GM18951 (cell line): ENCODE measurements around the gene GRP.
"Not testable (repeated sequence)": the region's sequence is repeated elsewhere in the genome, so short reads cannot be mapped to it uniquely, and the experiment has no call there.

ENCODE experiments used
- POLR2A ChIP-seq: IDR thresholded peaks from 4 replicates; pipeline ENCODE4 v1.6.1; 2011; ENCODE audit warnings: mild to moderate bottlenecking; ENCODE audit not compliant: insufficient read length, insufficient read depth; ENCODE audit errors: extremely low read depth
- in situ Hi-C: fragments of 300-500 bp; cut with MboI; formaldehyde crosslinking; loops from one replicate; pipeline ENCODE4 v1.12.0; 2022; ENCODE audit warnings: low sequenced_read_pairs, mixed read lengths, inconsistent platforms; ENCODE audit not compliant: unreplicated experiment

The GRP gene

DNA sequence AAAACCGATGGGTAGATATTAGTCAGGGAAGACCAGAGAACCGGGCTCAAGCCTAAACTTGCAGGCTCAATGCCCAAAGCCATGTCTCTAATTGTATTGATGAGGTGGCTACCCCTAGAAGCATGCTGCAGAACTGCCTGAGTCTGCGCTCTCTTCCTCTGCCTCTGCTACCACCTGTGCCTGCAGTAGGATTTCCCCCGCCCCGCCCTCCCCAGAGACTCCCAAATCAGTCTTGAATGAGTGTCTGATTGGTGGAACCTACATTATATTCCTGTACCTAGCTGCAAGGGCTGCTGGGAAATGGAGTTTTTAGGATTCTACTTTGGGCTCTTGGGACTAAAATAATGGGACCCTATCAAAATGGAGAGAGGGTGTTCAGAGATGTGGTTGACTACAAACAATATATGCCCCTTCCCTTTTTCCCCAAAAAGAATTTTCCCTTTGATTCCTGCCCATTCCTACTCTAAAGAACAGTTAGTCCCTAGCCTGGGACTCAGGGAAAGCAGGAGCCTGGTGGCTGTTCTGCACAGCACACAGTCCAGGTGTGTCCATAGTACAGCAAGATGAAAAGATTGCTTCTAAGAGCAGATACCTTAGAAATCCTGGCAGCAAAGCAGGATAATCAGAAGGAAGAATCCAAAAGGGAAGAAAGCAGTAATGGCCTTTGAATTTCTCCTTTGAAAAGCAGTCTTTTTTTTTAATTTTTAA lies 12.5 kb downstream of the GRP start:
- TF ChIP-seq POLR2A, result no peak
- in situ Hi-C loops, result no loop called here

DNA sequence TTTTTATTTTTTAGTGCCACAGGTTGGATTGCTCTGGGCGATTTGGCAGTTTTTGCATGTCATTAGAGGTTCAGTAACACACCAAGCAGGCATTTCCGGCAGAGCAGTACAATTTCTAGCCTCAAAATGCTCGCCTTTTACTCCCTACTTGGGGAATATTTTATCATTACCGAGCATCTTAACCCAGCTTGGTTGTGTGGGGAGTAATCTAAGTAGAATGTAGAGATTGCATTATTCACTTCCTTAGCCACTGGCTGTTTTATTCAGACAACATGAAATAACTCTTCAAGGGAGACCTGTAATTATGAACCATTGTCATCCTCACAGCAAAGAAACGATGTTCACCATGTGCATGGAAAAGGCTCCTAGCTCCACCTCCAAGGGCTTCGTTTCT lies 13.1 kb downstream of the GRP start:
- no peak for TF ChIP-seq POLR2A
- in situ Hi-C loops, result no loop called here

DNA sequence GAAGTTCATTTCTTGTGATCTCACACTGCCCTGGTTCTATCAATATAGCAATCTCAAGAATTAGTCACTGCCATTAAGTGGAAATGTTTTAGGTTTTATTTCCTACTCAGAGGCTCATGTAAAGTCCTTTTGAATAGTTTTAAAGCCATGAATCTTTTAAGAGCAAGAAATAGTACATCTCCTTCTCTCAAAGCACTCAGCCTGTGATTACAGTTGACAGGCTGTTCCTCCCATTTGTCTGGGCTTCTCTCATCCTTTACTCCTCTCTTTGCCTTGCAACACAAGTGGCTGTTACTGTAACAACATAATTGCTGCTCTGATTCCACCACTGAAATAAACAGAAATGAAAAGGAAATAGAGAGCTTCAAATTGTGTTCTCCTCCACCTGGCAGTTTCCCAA lies 18.4 kb downstream of the GRP start:
- TF ChIP-seq POLR2A, result no peak
- in situ Hi-C loops, result no loop called here

DNA sequence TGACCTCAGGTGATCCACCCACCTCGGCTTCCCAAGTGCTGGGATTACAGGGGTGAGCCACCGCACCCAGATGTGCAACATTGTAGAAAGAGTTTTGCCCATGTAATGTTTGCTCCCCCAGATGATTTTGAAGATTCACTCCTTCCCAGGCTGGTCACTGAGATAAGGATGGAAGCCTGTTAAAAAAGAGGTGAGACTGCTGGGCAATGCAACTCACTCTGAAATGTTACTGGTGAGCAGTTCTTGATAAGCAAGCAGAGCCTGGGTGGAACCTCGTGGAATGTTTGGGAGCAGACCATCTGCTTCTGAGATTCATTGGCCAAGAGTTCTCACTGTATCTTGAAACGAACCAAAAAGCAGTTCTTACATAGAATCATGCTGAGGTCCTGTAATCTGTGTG lies 19.7 kb downstream of the GRP start:
- in situ Hi-C loops, result no loop called here
- TF ChIP-seq POLR2A, result no peak

DNA sequence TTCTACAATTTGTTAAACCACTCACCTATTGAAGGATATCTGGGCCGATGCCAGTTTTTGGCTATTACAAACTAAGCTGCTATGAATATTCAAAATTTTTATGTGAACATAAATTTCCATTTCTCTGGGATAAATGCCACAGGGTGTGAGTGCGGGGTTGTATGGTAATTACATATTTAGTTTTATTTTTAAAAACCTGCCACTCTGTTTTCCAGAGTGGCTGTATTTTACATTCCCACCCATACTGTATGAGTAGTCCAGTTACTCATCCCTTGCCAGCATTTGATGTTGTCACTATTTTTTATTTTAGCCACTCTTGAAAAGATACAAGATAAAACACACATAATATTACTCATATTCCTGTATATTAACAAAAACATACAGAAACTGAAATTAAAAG lies 22.9 kb downstream of the GRP start:
- no peak for TF ChIP-seq POLR2A
- in situ Hi-C loops, result no loop called here

DNA sequence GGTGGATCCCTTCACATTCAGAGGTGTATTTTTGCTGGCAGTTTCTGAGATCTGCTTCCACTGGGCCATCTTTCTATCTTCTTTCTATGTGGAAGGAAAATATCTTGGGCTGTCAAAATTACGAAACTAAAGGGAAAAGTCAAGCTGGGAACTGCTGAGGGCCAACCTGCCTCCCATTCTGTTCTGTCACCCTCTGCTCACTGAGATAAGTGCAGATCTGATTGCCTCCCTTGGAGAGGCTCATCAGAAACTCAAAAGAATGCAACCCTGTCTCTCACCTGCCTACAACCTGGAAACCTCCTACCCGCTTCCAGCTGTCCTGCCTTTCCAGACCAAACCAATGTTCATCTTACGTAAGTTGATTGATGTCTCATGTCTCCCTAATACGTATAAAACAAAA lies 26.8 kb downstream of the GRP start:
- no peak for TF ChIP-seq POLR2A
- in situ Hi-C loops, result no loop called here

DNA sequence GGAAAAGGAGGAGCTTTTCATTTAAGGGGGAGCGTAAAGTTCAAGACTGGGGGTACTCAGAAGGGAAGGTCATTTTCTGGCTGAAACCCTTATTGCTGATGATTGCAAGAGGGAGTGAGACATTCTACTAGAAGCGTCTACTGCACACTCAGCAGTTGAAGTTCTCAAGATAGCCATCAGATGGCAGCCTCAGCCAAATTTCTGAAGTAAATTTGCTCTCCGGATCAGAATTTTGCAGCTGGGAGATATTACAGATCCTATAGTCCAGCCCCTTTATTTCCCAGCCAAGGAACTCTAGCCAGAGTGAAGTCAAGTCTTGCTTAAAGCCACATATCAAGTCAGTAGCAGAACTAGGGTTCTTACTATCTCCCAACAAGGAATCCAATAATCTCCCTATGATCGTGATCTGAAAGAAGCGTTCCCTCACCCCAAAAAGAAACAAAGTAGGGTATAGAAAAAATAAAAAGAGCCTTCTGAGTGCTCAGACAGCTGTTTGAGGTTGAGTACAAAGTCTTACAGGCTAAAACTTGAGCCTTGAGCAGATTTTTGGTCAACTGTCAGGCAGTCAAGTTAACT lies 29.3 kb downstream of the GRP start:
- in situ Hi-C loops, result no loop called here
- no peak for TF ChIP-seq POLR2A

DNA sequence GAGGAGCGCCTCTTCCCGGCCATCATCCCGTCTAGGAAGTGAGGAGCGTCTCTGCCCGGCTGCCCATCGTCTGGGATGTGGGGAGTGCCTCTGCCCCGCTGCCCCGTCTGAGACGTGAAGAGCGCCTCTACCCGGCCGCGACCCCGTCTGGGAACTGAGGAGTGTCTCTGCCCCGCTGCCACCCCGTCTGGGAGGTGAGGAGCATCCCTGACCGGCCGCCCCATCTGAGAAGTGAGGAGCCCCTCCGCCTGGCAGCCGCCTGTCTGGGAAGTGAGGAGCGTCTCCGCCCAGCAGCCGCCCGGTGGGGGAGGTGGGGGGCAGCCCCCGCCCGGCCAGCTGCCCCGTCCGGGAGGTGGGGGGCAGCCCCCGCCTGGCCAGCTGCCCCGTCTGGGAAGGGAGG lies 35.5 kb downstream of the GRP start:
- in situ Hi-C loops, result not testable (repeated sequence)

DNA sequence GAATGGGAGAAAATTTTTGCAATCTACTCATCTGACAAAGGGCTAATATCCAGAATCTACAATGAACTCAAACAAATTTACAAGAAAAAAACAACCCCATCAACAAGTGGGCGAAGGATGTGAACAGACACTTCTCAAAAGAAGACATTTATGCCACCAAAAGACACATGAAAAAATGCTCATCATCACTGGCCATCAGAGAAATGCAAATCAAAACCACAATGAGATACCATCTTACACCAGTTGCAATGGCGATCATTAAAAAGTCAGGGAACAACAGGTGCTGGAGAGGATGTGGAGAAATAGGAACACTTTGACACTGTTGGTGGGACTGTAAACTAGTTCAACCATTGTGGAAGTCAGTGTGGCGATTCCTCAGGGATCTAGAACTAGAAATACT lies 41.9 kb downstream of the GRP start:
- in situ Hi-C loops, result not testable (repeated sequence)

DNA sequence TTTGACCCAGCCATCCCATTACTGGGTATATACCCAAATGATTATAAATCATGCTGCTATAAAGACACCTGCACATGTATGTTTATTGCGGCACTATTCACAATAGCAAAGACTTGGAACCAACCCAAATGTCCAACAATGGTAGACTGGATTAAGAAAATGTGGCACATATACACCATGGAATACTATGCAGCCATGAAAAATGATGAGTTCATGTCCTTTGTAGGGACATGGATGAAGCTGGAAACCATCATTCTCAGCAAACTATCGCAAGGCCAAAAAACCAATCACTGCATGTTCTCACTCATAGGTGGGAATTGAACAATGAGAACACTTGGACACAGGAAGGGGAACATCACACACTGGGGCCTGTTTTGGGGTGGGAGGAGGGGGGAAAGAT lies 42.3 kb downstream of the GRP start:
- in situ Hi-C loops, result not testable (repeated sequence)

DNA sequence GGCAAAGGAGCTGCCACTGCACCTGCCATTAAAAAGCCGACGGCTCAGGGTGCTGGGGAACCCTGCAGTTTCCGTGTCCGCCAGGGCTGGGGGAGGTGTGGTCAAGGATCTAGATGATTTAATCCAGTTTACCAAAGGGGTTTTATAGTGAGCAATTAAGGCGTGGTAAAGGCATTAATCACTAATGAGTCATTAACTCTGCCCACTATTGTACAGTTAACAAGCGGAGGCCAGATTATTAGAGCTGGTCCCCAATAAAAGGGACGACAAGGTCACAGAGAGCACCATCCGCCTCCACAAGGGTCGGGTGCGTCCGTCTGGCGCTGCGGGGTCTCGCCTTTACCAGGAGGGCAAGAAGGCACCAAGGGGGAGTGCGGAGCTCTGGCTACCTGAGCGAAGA lies 43.7 kb downstream of the GRP start:
- TF ChIP-seq POLR2A, result no peak
- in situ Hi-C loops, result no loop called here

DNA sequence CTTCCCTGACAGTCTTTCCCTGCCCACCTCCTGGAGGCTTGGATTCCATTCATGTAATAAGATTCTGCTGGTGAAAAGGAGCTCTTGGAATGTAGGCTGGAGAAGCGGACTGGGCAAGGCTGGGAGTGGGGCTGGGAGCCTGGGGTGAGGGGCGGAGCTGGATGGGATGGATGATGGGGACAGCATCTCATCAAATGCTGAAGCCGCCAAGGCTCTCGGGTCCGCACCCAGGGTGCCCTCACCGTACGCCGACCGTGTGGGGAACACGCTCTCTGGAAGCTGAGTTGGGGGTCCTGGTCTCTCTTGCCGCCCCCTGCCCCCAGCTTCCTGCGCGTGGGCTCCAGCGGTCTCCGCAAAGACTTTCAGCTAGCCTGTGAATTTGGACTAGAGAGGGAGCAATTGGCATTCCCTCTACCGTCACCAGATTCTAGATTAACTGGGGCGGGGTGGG lies 44.2 kb downstream of the GRP start:
- no peak for TF ChIP-seq POLR2A
- in situ Hi-C loops, result no loop called here

DNA sequence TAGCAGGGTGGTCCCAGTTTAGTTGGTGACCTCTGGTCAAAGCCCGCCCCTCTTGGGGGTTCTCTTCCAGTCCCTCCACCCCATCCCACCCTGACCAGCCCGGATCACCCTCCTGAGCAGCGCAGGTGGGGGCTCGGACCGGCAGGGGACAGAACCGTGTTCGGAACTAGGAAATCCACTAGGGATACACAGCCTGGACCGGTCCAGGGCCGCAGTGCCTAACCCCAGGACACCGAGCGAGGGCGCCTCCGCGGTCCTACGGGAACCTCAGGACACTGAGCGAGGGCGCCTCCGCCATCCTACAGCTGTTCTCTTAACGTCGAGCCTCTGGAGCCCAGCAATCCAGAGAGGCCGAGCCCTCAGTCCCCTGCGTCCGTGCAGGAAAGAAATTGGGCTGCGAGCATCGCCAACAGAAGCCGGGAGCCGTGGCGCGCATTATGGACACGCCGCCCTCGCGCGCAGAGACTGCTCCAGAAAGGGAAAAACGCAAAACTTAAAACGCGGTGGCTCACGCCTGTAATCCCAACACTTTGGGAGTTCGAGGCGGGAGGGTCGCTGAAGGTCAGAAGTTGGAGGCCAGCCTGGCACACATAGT lies 44.8 kb downstream of the GRP start:
- in situ Hi-C loops, result no loop called here
- TF ChIP-seq POLR2A, result no peak

DNA sequence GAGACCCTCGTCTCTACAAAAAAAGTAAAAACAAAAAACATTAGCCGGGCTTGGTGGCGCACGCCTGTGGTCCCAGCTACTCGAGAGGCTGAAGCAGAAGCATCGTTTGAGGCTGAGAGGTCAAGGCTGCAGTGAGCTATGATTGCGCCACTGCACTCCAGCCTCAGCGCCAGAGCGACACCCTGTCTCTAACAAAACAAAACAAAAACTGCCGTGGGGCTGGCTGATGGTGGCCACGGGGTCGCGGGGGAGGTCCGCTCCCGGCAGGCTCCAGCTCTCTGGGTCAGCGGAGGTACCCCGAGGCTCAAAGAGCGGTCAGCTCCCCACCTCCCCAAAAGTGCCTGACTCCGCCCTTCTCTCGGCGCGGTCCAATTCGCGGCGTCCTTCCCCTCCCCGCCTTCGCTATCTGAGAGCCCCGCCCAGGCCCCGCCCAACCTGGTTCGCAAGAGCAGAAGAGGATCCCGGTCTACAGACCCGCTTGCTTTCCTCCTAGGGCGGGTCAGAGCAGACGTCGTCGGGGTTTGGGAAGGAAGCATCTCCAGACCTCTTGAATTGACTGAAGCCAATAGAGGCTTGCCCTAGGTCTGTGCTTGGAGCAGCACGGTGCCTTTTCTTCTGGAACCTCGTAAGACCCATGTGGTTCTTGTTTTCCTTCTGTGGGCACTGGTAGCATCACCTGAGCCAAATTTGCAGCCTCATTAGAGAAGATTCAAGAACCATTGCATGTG lies 45.5 kb downstream of the GRP start:
- in situ Hi-C loops, result no loop called here
- no peak for TF ChIP-seq POLR2A
